HG03558 (cell line): Measurements from ENCODE around the gene ETV1.

Experiments
- ATAC-seq: cut with Tn5 transposase; IDR thresholded peaks from one replicate; pipeline ENCODE4 v1.9.1; 2021; ENCODE audit warnings: moderate number of reproducible peaks; ENCODE audit not compliant: unreplicated experiment; ENCODE audit errors: extremely low read depth

Gene ETV1

DNA sequence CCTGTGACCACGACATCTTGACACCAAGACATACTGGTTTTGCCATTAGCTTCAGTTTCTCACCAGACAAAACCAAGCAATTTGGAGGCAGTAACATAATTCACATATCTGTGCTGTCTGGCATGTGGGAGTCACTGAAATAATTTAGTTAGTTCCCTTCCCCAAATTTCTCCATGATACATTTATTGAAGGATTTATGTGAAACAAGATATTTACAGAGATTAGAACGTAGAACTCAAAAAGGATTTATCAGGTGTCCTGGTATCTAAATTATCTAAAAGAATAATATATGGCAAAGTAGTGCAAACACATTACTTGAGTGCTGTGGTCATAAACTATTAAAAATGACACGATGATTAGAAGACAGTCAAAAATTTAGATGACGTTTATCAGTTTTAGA is 98.7 kb downstream of the ETV1 start:
- ATAC-seq: no peak

DNA sequence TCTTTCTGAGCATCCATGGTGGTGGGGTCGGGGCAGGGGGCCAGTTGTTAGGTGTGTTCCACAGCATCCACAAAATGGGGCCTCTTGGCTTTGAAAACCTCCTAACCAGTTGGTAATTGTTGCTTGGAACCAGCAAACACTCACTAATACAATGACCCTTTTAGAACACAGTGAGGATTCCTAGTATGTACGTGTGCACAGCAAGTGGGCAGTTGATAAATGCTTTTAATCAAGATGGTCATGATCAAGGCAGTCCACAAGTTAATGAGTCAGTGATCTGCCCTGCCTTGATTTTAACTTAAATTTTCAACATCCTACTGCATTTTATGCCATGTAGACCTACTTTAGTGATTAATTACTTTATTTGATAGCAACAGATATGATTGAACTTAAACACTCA is 103.1 kb downstream of the ETV1 start:
- no peak for ATAC-seq

DNA sequence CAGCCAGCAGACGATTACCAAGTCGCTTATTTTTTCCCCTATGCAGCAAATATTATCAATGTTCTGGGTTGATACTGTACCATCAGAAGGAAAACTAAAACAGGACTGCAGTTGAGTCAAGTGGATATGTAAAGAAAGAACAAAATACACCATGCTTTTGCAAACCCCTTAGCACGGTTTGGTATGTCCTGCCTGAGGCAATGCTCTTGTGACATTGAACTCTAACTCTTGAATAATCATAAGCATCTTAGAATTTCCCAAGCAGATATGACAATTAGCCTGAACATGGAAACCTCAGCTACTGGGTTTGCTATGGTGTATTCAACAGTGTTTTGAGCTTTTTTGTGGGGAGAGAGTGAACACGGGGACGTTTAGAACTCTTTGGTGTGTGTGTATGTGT is 107.4 kb downstream of the ETV1 start:
- ATAC-seq: no peak

GRCh38 chr7:13880789-13881188 is 108.7 kb downstream of the ETV1 start:
- no peak for ATAC-seq

- no peak for ATAC-seq
Observed at GRCh38 chr7:13879994-13880686, 109.3 kb downstream of the ETV1 start.

DNA sequence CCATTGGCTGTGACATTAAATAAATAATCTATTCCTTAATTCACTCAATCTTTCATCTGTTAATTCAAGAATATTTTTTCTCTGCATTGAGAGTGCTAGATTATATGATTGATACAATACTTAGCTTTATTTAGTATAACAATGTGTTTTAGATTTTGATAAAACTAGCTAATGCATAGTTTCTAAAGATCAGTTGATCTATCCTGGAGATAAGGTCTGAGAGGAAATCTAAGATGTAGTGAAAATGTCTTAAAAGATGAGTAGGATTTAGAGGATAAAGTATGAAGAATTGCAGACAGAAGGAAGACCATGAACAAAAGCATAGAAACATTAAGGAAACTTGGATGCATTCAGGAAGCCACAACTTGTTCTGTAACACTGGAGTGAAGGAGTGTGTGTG is 110.3 kb downstream of the ETV1 start:
- ATAC-seq: no peak

GRCh38 chr7:13878154-13878553 is 111.3 kb downstream of the ETV1 start:
- ATAC-seq: no peak

GRCh38 chr7:13875496-13876074 is 113.9 kb downstream of the ETV1 start:
- ATAC-seq: no peak

DNA sequence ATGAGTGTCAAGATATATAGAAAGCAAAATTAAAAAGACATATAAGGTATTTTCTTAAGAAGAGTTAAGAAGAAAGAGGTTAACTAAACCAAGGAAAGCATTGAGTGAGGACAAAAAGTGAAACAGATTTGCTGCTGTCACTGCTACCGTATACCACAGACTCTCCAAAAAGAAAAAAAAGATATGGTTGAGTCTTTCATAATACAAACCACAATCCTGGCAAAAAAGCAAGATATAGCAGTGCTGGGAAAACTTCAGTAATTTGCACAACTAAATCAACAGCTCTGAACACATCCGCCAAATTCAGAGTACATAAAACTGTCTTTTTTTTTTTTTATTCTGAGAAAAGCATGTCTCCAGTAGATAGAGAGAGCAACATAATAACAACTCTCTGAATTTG is 114.7 kb downstream of the ETV1 start:
- no peak for ATAC-seq

- ATAC-seq: no peak
Observed at GRCh38 chr7:13872709-13873108, 116.8 kb downstream of the ETV1 start.

GRCh38 chr7:13871008-13871407 is 118.5 kb downstream of the ETV1 start:
- no peak for ATAC-seq

- no peak for ATAC-seq
Observed at GRCh38 chr7:13860734-13861133, 128.7 kb downstream of the ETV1 start.

DNA sequence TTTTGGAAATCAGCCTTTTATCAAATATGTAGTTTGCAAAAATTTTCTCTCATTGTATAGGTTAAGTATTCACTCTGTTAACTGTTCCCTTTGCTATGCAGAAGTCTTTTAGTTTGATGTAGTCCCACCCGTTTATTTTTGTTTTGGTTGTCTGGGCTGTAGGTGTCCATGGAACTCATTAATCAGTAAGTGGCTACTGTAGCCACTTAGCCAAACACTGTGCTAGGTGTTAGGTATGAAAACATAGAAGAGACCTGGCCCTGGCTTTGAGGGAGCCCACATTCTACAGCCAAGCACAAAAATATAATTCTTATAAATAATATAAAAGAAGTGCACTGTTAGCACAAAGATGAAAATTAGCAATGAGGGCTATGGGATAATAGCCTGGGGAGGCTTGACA is 133.5 kb downstream of the ETV1 start:
- no peak for ATAC-seq

GRCh38 chr7:13852281-13852968 is 137.0 kb downstream of the ETV1 start:
- no peak for ATAC-seq

GRCh38 chr7:13851736-13852135 is 137.7 kb downstream of the ETV1 start:
- ATAC-seq: no peak

GRCh38 chr7:13850185-13850752 is 139.2 kb downstream of the ETV1 start:
- peak; percentile 97 for ATAC-seq

- ATAC-seq: no peak
Observed at GRCh38 chr7:13849163-13849892, 140.1 kb downstream of the ETV1 start.

DNA sequence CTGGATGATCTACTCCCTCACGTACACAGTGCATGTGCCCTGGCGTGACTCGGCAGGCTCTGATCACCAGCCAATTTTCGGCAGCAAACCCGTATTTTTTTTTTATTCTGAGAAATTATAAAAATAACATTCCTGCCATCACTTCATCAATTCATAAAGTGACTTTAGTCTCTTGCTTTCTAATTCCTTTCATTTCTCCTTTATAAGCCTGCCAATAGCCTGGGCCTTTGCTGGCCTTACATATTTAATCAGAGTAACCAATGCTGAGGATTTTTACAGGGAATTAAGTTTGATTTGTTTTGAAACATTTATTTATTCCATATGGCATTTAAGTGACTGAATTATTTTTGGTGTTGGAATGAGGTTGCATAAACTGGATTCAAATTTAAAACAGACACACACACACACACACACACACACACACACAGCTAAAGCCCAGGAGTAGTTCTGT is 140.8 kb downstream of the ETV1 start:
- ATAC-seq: no peak

DNA sequence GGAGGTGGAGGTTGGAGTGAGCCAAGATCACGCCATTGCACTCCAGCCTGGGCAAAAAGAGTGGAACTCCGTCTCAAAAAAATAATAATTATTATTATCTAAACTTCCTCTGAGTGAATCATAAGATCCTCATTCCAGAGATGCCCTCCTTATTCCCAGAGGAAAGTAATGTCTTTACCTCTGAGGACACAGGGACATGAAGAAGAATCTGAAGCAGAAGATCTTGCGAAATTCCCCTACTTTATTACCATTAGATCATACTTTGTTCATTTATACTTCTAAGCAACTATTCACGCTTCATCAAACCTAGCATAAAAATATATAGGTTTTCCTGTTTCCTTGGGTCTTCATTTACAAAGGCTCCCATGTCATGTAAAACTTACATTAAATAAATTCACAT is 143.1 kb downstream of the ETV1 start:
- no peak for ATAC-seq

GRCh38 chr7:13845601-13846000 is 143.9 kb downstream of the ETV1 start:
- ATAC-seq: no peak

DNA sequence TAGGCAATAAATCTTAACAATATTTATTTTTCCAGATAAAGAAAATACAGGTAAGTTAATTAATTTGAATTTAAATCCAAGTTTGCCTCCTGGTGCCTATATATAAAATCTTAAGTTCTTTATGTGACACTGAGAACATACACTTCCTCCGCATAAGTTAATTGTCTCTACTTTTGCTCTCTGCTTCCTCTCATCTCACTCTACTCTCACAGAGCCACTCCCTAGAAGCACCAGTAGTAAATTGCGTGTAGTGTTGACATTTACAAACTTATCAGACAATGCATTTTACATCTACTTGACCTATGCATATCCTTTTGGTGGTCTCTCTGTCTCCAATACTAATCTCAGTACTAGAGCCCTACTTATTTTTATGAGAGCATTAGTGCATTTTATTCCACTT is 144.5 kb downstream of the ETV1 start:
- ATAC-seq: no peak
